22Rv1 (cell line): ENCODE measurements around the gene TNFRSF1A.

ENCODE experiments used
- H3K27ac ChIP-seq: fragments of 450-650 bp; 2 replicates; pipeline ENCODE4 v1.5.1; 2017
- CTCF ChIP-seq: fragments of 450-650 bp; IDR thresholded peaks from 2 replicates; pipeline ENCODE4 v1.5.1; 2017; ENCODE audit warnings: mild to moderate bottlenecking
- ZFX ChIP-seq: fragments of 450-650 bp; IDR thresholded peaks from 2 replicates; pipeline ENCODE4 v1.6.1; 2017; ENCODE audit warnings: antibody characterized with exemption, borderline replicate concordance

Gene TNFRSF1A

DNA sequence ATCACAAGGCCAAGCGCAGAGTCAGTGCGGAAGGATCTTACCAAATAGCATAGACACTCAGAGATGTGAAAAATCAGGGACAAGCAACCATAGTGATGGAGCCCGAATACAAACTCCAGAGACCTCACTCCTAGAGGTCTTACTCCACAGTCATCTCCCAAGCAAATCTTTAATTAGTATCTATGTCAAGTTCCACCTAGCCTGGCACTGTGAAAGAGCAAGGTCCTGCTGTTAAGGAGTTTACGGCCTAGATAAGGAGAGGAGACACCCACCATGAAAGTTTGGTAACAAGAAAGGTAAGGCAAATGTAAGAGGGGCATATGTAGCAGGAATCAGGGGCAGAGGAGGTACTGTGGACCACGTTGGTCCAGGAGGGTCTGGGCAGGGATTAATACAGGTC is 38.8 kb downstream of the TNFRSF1A start:
- no peak overlapping the region for H3K27ac ChIP-seq
- no peak for TF ChIP-seq ZFX
- no peak for TF ChIP-seq CTCF

DNA sequence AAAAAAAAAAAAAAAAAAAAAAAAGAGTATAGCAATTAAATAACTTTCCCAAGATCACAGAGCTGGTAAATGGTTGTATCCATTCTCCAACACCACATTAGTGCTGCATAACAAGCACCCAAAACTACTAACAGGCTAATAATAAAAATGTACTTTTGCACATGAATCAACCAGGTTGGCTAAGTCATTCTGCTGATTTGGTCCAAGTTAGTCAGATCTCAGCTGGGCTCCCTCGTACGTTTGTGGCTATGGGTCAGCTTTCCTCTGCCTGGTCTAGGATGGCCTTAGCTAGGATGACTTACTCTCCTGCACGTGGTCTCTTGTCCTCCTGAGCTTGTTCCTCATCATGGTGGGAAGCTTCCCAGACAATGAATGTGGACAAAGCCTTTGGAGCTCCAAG is 39.3 kb downstream of the TNFRSF1A start:
- H3K27ac ChIP-seq, result no peak overlapping the region
- TF ChIP-seq CTCF (no peak), ZFX (no peak)

GRCh38 chr12:6301721-6302120 is 40.2 kb downstream of the TNFRSF1A start:
- no peak overlapping the region for H3K27ac ChIP-seq
- TF ChIP-seq CTCF, result no peak
- no peak for TF ChIP-seq ZFX

- no peak for TF ChIP-seq ZFX
- TF ChIP-seq CTCF, result no peak
Measured at GRCh38 chr12:6297170-6297569, 44.7 kb downstream of the TNFRSF1A start.

DNA sequence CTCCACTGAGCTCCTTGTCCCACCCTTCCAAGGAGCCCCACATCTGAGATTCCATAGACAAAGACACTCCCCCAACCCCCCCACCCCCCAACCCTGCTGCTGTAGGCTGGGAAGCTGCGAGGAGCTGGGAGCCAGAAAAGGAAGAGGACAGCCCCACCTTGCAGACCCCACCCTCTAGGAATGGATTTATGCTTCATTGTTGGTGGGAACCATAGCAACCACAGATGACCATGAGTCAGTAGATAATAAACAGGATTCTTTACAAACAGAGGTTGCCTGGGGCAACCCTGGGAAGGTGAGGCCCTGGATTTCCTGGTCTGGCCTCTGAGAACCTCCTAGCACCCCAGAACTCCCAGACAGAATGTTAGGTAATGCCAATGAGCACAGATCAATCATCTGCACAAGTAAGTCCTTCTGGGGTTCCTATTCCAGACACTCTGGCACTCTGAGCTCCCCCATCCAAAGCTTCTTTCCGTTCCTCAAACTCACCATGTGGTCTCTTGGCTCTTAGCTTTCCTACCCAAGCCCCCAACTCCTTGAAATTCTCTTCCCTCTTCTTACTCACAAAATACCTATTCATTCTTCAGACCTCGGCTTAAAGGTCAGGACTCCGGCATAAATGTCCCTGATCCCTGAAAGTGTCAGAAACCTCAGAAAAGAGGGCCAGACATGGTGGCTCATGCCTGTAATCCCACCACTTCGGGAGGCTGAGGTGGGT is 46.6 kb downstream of the TNFRSF1A start:
- no peak overlapping the region for H3K27ac ChIP-seq
- no peak for TF ChIP-seq CTCF
- TF ChIP-seq ZFX, result no peak

More at GRCh38 chr12:6297170-6297569, 44.7 kb downstream of the TNFRSF1A start:
- H3K27ac ChIP-seq, result no peak overlapping the region

- no peak overlapping the region for H3K27ac ChIP-seq
Measured at GRCh38 chr12:6294156-6295093, 47.5 kb downstream of the TNFRSF1A start.

More at GRCh38 chr12:6294156-6295093, 47.5 kb downstream of the TNFRSF1A start:
- no peak for TF ChIP-seq ZFX
- no peak for TF ChIP-seq CTCF
